ENCODE measurements around the gene GUK1.

Gene GUK1, protein sequence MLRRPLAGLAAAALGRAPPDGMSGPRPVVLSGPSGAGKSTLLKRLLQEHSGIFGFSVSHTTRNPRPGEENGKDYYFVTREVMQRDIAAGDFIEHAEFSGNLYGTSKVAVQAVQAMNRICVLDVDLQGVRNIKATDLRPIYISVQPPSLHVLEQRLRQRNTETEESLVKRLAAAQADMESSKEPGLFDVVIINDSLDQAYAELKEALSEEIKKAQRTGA

DNA sequence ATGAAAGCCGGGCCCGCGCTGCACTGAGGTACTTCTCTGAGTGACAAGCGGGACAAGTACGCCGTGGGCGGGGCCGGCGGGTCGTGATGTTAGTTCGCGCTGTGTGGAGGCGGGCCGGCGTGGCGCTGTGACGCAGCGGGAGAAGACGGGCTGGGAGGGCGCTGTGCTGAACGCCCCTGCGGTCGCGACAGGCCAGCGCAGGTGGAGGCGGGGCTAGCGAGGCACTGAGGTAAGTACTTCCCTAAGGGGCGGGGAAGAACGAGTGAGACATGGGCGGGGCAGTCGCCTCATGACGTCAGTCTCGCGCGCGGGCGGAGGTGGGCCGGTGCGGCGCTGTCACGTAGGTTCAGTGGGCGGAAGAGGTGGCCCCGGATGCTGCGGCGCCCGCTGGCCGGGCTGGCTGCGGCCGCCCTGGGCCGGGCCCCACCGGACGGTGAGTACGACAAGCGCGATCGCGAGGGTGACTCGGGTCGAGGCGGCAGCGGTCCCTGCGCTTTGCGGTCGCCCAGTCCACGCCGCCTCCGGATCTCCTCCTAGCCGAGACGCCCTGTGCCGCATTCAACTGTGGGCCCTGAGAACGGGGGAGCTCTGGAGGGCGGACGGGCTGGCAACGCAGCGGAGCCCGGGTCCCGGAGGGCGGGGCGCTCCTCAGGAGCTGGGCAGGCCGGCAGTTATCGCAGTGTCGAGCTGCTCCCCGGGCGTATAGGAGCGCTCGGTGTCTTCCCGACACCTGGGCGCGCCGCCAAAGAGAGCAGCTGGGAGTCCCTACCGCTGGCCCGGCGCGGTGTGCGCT, at the start of gene GUK1:
GUK1 (plus strand) TSS at position 349 of the 793 bp plus-strand sequence; CDS start at position 373, 24 bp downstream.
- DNase-seq (ENCODE audit: low read depth) = peak; percentile 98

DNA sequence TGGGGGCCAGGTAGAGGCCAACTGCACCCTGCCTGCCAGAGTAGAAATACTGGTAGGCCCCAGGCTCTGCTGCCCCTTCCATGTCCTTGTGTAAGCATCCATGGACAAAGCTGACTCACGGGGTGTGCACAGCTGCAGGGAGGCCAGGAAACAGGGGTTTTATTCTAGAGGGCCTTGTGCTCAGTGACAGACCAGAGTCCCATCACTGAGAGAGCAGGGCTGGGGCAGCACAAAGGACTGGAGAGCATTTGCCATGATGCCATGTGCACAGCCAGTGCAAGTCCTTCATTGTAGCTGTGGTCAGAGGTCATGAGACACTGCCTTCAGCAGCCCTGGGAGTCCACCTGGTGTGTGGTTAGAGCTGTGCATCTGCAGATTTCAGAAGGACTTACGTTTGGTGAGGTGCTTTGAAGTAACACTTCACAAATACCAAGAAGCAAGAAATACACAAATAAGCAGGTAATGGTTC, 49.4 kb upstream of the GUK1 start:
- TF ChIP-seq, protein P1, sequence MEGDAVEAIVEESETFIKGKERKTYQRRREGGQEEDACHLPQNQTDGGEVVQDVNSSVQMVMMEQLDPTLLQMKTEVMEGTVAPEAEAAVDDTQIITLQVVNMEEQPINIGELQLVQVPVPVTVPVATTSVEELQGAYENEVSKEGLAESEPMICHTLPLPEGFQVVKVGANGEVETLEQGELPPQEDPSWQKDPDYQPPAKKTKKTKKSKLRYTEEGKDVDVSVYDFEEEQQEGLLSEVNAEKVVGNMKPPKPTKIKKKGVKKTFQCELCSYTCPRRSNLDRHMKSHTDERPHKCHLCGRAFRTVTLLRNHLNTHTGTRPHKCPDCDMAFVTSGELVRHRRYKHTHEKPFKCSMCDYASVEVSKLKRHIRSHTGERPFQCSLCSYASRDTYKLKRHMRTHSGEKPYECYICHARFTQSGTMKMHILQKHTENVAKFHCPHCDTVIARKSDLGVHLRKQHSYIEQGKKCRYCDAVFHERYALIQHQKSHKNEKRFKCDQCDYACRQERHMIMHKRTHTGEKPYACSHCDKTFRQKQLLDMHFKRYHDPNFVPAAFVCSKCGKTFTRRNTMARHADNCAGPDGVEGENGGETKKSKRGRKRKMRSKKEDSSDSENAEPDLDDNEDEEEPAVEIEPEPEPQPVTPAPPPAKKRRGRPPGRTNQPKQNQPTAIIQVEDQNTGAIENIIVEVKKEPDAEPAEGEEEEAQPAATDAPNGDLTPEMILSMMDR (conservative IDR thresholded peaks at IDR 0.05; ENCODE audit: low read depth, low read length) = no peak
- DNase-seq (ENCODE audit: low read depth) = no peak
- H3K4me3 ChIP-seq (ENCODE audit: low read length) = no peak overlapping the region

More for the DNA sequence above, at the start of gene GUK1:
- TF ChIP-seq, protein P1 (conservative IDR thresholded peaks at IDR 0.05; ENCODE audit: low read depth, low read length) = peak; percentile 10
- peak within 1 kb of the TSS; percentile 87 for H3K4me3 ChIP-seq (ENCODE audit: low read length)

DNA sequence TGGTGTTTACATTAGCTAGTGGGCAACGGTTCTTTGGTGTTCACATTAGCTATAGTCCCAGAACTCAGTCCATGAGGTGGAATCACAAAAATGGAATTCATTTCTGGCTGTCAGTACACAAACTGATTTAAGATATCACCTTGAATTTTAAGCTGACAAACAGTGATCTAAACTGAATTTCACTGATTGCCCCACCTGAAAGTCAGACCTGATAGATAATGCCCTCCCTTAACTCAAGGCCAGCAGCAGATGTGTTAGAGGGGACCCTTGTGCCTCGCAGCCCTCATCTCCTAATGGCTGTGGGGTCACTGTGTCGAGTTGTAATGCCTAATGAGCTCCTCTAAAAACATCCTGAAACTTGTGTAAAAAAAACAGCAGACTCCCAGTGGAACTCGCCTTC, 49.0 kb upstream of the GUK1 start:
- no peak overlapping the region for H3K4me3 ChIP-seq (ENCODE audit: low read length)
- TF ChIP-seq, protein P1 (conservative IDR thresholded peaks at IDR 0.05; ENCODE audit: low read depth, low read length) = no peak
- DNase-seq (ENCODE audit: low read depth) = no peak

DNA sequence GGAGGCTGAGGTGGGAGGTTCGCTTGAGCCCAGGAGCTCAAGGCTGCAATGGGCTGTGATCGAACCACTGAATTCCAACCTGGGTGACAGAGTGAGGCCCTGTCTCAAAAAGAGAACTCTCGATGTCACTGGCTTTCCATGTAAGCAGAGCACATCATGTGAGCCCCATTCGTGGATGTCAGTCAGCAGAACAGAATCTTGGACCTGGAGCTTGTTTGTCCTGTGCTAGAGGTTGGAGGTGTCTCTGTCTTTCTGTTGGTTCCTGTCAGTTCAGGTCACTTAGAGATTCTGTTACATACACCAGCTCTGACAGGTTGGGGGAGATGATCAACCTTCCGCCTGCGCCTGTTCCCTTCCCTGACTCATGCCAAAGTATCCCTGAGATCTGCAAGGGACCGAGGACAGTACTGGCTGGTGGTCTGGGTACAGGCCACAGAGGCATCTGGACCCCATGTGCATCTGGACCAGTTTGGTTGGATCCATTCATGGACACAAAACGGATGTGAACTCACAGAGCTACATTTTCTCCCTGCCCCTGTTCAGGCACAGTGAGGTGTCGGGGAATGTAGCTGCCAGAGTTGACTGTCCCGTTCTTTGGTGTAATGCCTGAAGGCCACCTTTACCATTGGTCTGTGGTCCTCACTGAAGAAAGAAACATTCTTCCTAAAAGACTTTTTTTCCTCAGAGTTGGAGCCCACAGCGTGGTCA, 47.6 kb upstream of the GUK1 start:
- TF ChIP-seq, protein P1 (conservative IDR thresholded peaks at IDR 0.05; ENCODE audit: low read depth, low read length) = no peak
- no peak for DNase-seq (ENCODE audit: low read depth)
- H3K4me3 ChIP-seq (ENCODE audit: low read length) = no peak overlapping the region

DNA sequence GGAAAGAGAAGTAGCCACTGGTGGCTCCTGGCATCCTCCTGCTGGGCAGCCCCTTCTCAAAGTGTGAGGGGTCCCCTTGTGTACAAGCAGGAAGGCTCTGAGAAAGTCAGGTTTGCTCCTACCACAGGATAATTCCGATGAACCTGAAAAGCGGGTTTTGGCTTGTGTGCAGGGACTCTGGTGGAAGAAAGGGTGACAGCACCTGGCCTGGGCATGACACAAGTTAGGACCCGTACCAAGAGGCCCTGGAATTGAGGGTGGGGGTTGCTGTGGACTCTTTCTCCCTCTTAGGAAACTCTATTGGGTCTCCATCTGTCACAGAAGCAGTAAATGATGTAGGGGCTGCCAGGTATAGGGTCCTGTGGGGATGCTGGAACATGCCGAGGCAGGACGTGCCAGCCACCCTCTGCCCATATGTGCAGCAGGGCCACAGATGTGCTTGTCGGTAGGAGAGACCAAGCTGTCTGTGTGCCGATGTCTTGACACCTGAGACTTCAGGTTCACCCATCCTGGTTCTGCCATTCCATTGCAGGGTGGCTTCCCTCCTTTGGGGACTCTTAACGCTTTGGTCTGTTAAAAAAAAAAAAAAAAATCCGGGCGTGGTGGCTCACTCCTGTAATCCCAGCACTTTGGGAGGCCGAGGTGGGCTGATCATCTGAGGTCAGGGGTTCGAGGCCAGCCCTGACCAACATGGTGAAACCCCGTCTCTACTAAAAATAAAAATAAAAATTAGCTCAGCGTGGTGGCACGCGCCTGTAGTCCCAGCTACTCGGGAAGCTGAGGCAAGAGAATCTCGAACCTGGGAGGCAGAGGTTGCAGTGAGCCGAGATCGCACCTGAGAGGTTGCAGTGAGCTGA, 46.8 kb upstream of the GUK1 start:
- no peak overlapping the region for H3K4me3 ChIP-seq (ENCODE audit: low read length)
- TF ChIP-seq, protein P1 (conservative IDR thresholded peaks at IDR 0.05; ENCODE audit: low read depth, low read length) = no peak
- DNase-seq (ENCODE audit: low read depth) = no peak

DNA sequence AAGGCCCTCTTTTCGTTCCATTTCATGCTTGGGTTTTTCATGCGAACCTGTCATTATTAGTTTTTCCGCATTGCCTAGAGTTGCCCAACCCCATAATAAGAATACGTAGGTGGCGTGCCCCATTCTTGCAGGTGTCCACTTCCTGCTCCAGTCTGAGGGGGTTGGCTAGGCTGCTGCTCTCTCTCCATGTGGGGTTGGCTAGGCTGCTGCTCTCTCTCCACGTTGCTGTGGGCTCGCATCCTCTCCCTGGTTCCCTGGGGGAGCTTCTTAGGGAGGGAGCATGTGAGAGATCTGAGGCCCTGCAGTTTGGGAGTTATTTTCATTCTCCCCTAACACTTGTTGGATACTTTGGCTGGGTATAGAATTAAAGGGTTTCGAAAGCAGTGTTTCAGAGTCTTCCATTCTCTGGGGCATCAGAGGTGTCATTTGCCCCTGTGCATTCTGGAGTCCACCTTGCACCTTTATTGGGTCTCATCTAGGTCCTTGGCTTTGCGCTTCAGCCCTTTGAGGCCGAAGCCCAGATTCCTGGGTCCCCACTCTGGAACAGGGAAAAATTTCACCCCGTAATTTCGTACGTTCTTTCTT, 45.6 kb upstream of the GUK1 start:
- DNase-seq (ENCODE audit: low read depth) = no peak
- TF ChIP-seq, protein P1 (conservative IDR thresholded peaks at IDR 0.05; ENCODE audit: low read depth, low read length) = no peak

More for the DNA sequence above, 45.6 kb upstream of the GUK1 start:
- H3K4me3 ChIP-seq (ENCODE audit: low read length) = no peak overlapping the region

All from retinal pigment epithelial cell (primary cell).